NCI-H2029 treated with DMSO at 0.1 percent for 48 hours (cell line): Measurements from ENCODE around the gene RNF144B.

Source experiments
- DNase-seq: peaks from one replicate; lab custom pipeline; 2025; lab: John Stamatoyannopoulos, UW

Gene RNF144B

GRCh38 chr6:18511211-18511610, 124.1 kb downstream of the RNF144B start:
- DNase-seq, result no peak

- no peak for DNase-seq
Measured at GRCh38 chr6:18513253-18513798, 126.2 kb downstream of the RNF144B start.

- DNase-seq, result no peak
Measured at GRCh38 chr6:18514180-18514579, 127.0 kb downstream of the RNF144B start.

- no peak for DNase-seq
Measured at GRCh38 chr6:18515767-18516166, 128.6 kb downstream of the RNF144B start.
